K562 (cell line): ENCODE results near the gene SCAMP2. TPM values are rescaled to one million over a fixed set of nuclear protein-coding genes. Genes with fewer than 3 reads are reported as not detected.

Experiments used
- ATF7 ChIP-seq: fragments of 450-650 bp; IDR thresholded peaks from 2 replicates; pipeline ENCODE4 v1.7.1; 2014; ENCODE audit warnings: mild to moderate bottlenecking, moderate library complexity
- DPF2 ChIP-seq: fragments of 450-650 bp; IDR thresholded peaks from 2 replicates; pipeline ENCODE4 v1.6.1; 2016
- E2F3 ChIP-seq: fragments of 250-450 bp; sonication (Bioruptor Pico); IDR thresholded peaks from 2 replicates; pipeline ENCODE4 v1.4.0; 2020; ENCODE audit warnings: mild to moderate bottlenecking
- GMEB1 ChIP-seq: fragments of 250-450 bp; sonication (Bioruptor Pico); IDR thresholded peaks from 2 replicates; pipeline ENCODE4 v1.4.0; 2020; ENCODE audit warnings: mild to moderate bottlenecking
- MTA3 ChIP-seq: fragments of 450-650 bp; formaldehyde crosslinking; IDR thresholded peaks from 2 replicates; pipeline ENCODE4 v1.6.1; 2017; ENCODE audit warnings: mild to moderate bottlenecking, borderline replicate concordance
- NFIX ChIP-seq: fragments of 250-450 bp; sonication (Bioruptor Pico); IDR thresholded peaks from 2 replicates; pipeline ENCODE4 v1.4.0; 2020; ENCODE audit warnings: low read depth, mild to moderate bottlenecking, moderate library complexity
- POLR2A ChIP-seq: fragments of 450-650 bp; conservative IDR thresholded peaks from 2 replicates; pipeline ENCODE4 v1.6.1; 2016
- SRSF7 ChIP-seq: fragments of 200-400 bp; formaldehyde crosslinking; optimal IDR thresholded peaks from 2 replicates; pipeline ENCODE3; 2017; ENCODE audit warnings: mild to moderate bottlenecking, low read depth, low read length
- TAF1 ChIP-seq: IDR thresholded peaks from 2 replicates; pipeline ENCODE4 v1.6.1; 2011; ENCODE audit warnings: mild to moderate bottlenecking, low read length, moderate library complexity; ENCODE audit not compliant: insufficient read depth, control insufficient read depth, severe bottlenecking; ENCODE audit errors: extremely low read depth
- TFAP4 ChIP-seq: sonication (generic); formaldehyde crosslinking; IDR thresholded peaks from 2 replicates; pipeline ENCODE4 v1.8.0; 2022; ENCODE audit warnings: missing genetic modification reagents, mild to moderate bottlenecking, moderate library complexity, borderline replicate concordance
- THRAP3 ChIP-seq: fragments of 450-650 bp; IDR thresholded peaks from 2 replicates; pipeline ENCODE4 v1.6.1; 2016; ENCODE audit warnings: mild to moderate bottlenecking, inconsistent platforms, borderline replicate concordance
- TSHZ1 ChIP-seq: fragments of 250-450 bp; sonication (Bioruptor Pico); IDR thresholded peaks from 2 replicates; pipeline ENCODE4 v1.4.0; 2020; ENCODE audit warnings: mild to moderate bottlenecking, moderate library complexity
- VEZF1 ChIP-seq: fragments of 200-800 bp; sonication (Bioruptor generic); IDR thresholded peaks from 2 replicates; pipeline ENCODE4 v1.6.1; 2017; ENCODE audit warnings: missing genetic modification characterization, missing compliant biosample characterization
- ZBTB1 ChIP-seq: sonication (generic); formaldehyde crosslinking; IDR thresholded peaks from 2 replicates; pipeline ENCODE4 v1.8.1; 2023; ENCODE audit warnings: missing genetic modification reagents, low read depth, mild to moderate bottlenecking, borderline replicate concordance
- ZBTB9 ChIP-seq: fragments of 450-650 bp; formaldehyde crosslinking; IDR thresholded peaks from 2 replicates; pipeline ENCODE4 v1.4.0; 2020; ENCODE audit warnings: mild to moderate bottlenecking, moderate library complexity
- ZEB2 ChIP-seq: fragments of 450-650 bp; IDR thresholded peaks from 2 replicates; pipeline ENCODE4 v1.6.1; 2016
- ZNF785 ChIP-seq: fragments of 250-450 bp; sonication (Bioruptor Pico); IDR thresholded peaks from 2 replicates; pipeline ENCODE4 v1.4.0; 2020; ENCODE audit warnings: mild to moderate bottlenecking
- polyA plus RNA-seq, 8 experiments: library from polyadenylated mRNA; depleted of rRNA in 4 of 8; stranded (reverse) in 5 of 8; unstranded in 3 of 8; fragments of >200 nt; fragmentation: Nextera tagmentation in 2 of 8; fragmentation: Illumina TruSeq in 1 of 8; extraction: Ambion mirVana in 2 of 8; extraction: Trizol in 1 of 8; gene quantifications; 2 replicates each; pipeline versions ENCODE4 v1.2.1 to v1.2.3, GENCODE V29; 2011 to 2014; ENCODE audit warnings: inconsistent platforms in 1 of 8, missing spikeins in 1 of 8
- total RNA-seq, 7 experiments: library from RNA; depleted of rRNA in 6 of 7; stranded (reverse); fragments of >200 nt in 6 of 7; fragmentation: Illumina TruSeq in 2 of 7; extraction: Trizol in 2 of 7; gene quantifications; 2 replicates each; pipeline versions ENCODE4 v1.2.1 to v1.2.3, GENCODE V29; 2011 to 2021; ENCODE audit warnings: low replicate concordance in 1 of 7

The SCAMP2 gene
- total and polyA plus RNA-seq, 9 of the 15 experiments (the other 6 are each of a cell fraction or from before 2014, with no cell fraction given) = 5.9 to 61.1 (median 20.1) TPM

- TF ChIP-seq ZEB2 = no peak
- peak; percentile 77 for TF ChIP-seq TAF1
- peak; percentile 91 for TF ChIP-seq TFAP4 (CRISPR knock-in tag)
- no peak for TF ChIP-seq TSHZ1 (CRISPR knock-in tag)
- peak; percentile 64 for TF ChIP-seq GMEB1 (CRISPR knock-in tag)
- TF ChIP-seq VEZF1 (CRISPR knock-in tag) = peak; percentile 100
- TF ChIP-seq ZBTB1 (CRISPR knock-in tag) = peak; percentile 64; the same call in 1 of the 2 replicates
- peak; percentile 65; the same call in 1 of the 2 replicates for TF ChIP-seq MTA3
- TF ChIP-seq ZNF785 = no peak
- 0 out of 2 replicates have a peak, but pooled peaks have one; percentile 14 for TF ChIP-seq ZBTB9 (CRISPR knock-in tag)
- peak; percentile 92 for TF ChIP-seq ATF7
- no peak for TF ChIP-seq THRAP3
- TF ChIP-seq SRSF7 = no peak
- no peak for TF ChIP-seq NFIX (CRISPR knock-in tag)
- peak; percentile 41; the same call in 1 of the 2 replicates for TF ChIP-seq E2F3 (CRISPR knock-in tag)
- peak; percentile 96 for TF ChIP-seq POLR2A
- no peak for TF ChIP-seq DPF2
These were observed at the start of gene SCAMP2 (continued) for GRCh38 chr15:74873036-74873755.
